Lower leg skin (tissue), 4 donors: ENCODE measurements around the gene RNF152. TPM values are rescaled to one million over a fixed set of nuclear protein-coding genes. Genes with fewer than 3 reads are reported as not detected.
A peak's percentile ranks its signal among the peaks of the same experiment; 100 is the strongest.

Source experiments
- DNase-seq, 2 donors: peaks; one replicate each; pipeline ENCODE4 v3.0.0-alpha.2; 2019; ENCODE audit warnings: low spot score in 2 of 2
- H3K4me3 ChIP-seq: fragments of 200-600 bp; sonication (generic); 2 replicates; pipeline ENCODE4 v1.5.1; 2017; ENCODE audit warnings: mild to moderate bottlenecking, low read depth; ENCODE audit not compliant: poor library complexity, severe bottlenecking
- POLR2A ChIP-seq, 2 donors: fragments of 450-650 bp; IDR thresholded peaks; one replicate each; pipeline ENCODE4 v1.6.1; 2016 to 2017; ENCODE audit warnings: antibody characterized with exemption in 2 of 2, mild to moderate bottlenecking in 1 of 2, moderate library complexity in 1 of 2
- WGBS, 2 donors: methylation state at CpG; one replicate each; pipeline ENCODE4 v1.1.5; 2018; 5-methylcytosine and 5-hydroxymethylcytosine counted together
- intact Hi-C: fragments of 100-400 bp; cut with DNase I; formaldehyde crosslinking; loops from one replicate; pipeline ENCODE4 v1.15.0; 2023; ENCODE audit warnings: low total_unique reads
- total RNA-seq, 4 donors: library from RNA; depleted of rRNA; stranded (reverse); fragments of >200 nt; gene quantifications; one replicate each; pipeline ENCODE4 v1.1.0, GENCODE V29; 2016
- TF ChIP-seq, protein P1 (sequence below), 3 donors: fragments of 450-650 bp; IDR thresholded peaks; one replicate each; pipeline ENCODE4 v1.5.1; 2016; ENCODE audit warnings: antibody characterized with exemption in 3 of 3, mild to moderate bottlenecking in 3 of 3, moderate library complexity in 2 of 3

The RNF152 gene
- total RNA-seq, 4 donors from 2014 or later: 37.1 to 112 (median 82.5) TPM

DNA sequence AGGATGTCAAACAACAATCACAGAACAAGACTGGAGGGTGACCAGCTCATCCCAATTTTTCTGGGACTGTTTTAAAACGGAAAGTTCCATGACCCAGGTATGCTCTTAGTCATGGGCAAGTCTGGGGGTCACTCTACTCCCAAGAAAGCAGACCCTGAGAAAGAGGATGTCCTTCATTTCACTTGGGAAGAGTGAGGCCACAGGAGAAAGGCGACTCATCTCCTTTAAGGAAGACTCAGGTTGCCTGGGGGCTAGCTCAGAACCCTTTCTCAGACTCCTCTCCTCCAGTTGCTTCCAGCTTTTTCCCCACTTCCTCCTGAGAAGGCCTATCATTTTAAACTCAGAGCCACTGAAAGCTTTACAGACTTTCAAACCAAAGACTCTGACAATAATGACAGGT is 9.3 kb downstream of the RNF152 start:
- intact Hi-C loops: no loop called here
- 89 to 96% methylated on average over 2 of the region's 2 CpGs for WGBS, 2 donors
- no peak overlapping the region for H3K4me3 ChIP-seq
- TF ChIP-seq, protein P1, sequence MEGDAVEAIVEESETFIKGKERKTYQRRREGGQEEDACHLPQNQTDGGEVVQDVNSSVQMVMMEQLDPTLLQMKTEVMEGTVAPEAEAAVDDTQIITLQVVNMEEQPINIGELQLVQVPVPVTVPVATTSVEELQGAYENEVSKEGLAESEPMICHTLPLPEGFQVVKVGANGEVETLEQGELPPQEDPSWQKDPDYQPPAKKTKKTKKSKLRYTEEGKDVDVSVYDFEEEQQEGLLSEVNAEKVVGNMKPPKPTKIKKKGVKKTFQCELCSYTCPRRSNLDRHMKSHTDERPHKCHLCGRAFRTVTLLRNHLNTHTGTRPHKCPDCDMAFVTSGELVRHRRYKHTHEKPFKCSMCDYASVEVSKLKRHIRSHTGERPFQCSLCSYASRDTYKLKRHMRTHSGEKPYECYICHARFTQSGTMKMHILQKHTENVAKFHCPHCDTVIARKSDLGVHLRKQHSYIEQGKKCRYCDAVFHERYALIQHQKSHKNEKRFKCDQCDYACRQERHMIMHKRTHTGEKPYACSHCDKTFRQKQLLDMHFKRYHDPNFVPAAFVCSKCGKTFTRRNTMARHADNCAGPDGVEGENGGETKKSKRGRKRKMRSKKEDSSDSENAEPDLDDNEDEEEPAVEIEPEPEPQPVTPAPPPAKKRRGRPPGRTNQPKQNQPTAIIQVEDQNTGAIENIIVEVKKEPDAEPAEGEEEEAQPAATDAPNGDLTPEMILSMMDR (IDR thresholded peaks at IDR 0.05): no peak
- TF ChIP-seq POLR2A (IDR thresholded peaks at IDR 0.05): no peak
- DNase-seq: no peak

DNA sequence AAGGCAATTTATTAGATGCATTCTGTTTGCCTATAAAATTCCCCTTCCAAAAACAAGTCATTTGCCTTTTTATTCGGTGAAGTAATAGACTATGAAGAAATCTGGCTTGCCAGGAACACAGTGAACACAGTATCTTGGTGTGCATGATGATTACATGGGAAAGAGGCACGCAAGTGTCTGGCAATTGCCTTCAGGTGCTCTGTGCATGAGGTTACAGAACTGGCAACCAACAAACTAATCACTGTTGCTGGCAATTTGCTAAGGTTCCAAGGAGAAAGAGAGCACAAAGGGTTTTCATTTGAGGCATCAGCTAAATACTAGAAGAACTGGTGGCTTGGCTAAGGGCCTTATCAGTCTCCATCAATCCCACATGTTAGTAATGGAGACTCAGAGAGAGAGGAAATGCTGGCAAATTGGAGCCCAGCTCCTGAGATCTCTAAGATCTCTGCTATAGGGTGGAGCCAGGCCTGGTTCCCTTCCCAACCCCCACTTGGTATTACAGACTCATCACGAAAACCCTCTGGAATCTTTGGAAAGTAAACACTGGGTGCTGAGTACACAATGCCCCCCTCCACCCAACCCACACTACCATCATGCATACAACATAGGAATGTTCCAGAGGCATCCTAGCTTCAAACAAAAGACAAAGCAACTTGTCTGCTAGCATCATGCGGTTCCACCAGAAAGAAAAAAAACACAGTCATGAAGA is 10.4 kb downstream of the RNF152 start:
- no peak for TF ChIP-seq POLR2A (IDR thresholded peaks at IDR 0.05)
- TF ChIP-seq, protein P1 (IDR thresholded peaks at IDR 0.05): no peak
- H3K4me3 ChIP-seq: no peak overlapping the region
- DNase-seq: peak in 1 of 2 donors; percentile 26
- intact Hi-C loops: no loop called here
- WGBS, 2 donors: 45 to 49% methylated on average over 4 of the region's 4 CpGs

DNA sequence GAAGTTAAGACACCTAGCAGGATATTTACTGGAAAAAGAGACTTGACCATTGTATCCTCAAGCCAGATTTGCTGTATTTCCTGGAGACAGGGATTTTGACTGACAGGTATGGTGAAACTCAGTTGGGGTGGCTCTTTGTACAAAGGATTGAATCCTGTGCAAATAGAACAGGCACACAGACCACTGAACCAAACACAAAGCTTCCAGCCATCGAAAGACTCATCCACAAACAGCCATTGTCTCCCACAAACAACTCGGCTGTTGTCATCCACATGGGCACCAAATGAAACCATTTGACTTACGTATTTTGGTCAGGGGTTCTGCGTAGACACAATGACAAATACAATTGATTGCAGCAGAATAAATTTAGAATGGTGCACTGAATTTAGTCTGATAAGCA is 15.9 kb downstream of the RNF152 start:
- WGBS, 2 donors: 90 to 94% methylated on average over 4 of the region's 4 CpGs
- H3K4me3 ChIP-seq: no peak overlapping the region
- intact Hi-C loops: no loop called here
- TF ChIP-seq, protein P1 (IDR thresholded peaks at IDR 0.05): no peak
- no peak for DNase-seq

DNA sequence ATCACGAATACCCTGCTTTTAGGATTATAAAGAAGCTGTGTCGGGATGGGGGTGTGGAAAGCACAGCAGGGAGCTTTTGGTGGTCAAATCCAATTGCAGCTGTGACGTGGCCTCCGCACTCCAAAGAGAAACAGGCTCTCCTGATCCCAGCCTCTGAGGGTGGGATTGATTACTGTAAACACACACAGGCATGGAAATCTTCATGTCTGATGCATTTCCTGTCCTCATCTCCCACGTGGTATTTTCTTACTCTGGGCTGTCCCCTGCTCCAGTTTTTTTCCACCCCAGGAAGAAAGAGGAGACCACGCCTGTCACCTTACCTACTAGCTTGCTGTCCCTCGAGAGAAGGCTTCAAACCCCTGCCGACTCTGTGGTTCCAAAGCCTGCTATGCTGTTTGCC is 22.7 kb downstream of the RNF152 start:
- 54 to 69% methylated on average over 8 of the region's 8 CpGs for WGBS, 2 donors

DNA sequence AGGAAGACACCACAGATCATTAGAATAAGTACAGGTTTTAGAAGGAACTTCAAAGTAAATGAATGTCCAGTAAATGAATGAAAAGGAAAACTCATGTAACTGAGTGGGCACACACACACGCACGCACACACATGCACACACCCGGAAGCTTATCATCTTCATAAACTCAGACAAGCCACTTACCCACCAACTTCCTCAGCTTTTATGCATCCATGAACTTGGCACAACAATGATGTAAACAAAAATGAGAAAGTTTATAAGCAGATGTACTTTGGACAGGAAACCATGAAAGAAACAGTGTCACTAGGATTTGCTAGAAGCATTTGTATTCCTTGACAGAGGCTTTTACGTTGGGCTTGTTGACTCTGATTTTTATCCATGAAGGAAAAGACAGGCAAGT is 23.2 kb downstream of the RNF152 start:
- DNase-seq: no peak
- intact Hi-C loops: no loop called here
- TF ChIP-seq, protein P1 (IDR thresholded peaks at IDR 0.05): no peak
- no peak for TF ChIP-seq POLR2A (IDR thresholded peaks at IDR 0.05)
- WGBS, 2 donors: 71 to 77% methylated on average over 4 of the region's 4 CpGs
- H3K4me3 ChIP-seq: no peak overlapping the region

More for the DNA sequence above, 22.7 kb downstream of the RNF152 start:
- no peak for DNase-seq
- intact Hi-C loops: no loop called here
- no peak overlapping the region for H3K4me3 ChIP-seq
- TF ChIP-seq, protein P1 (IDR thresholded peaks at IDR 0.05): no peak
- no peak for TF ChIP-seq POLR2A (IDR thresholded peaks at IDR 0.05)
